DOHH2 (cell line): ENCODE measurements around the gene PMM2.
"Not testable (repeated sequence)": the region's sequence is repeated elsewhere in the genome, so short reads cannot be mapped to it uniquely, and the experiment has no call there.

Source experiments
- H3F3A ChIP-seq: fragments of 200-600 bp; sonication (generic), shearing (Covaris generic); 2 replicates; pipeline ENCODE4 v1.6.0; 2016; ENCODE audit warnings: antibody characterized with exemption, mild to moderate bottlenecking; ENCODE audit not compliant: control insufficient read depth, insufficient read depth
- H3K27ac ChIP-seq: fragments of 200-600 bp; sonication (generic); 2 replicates; pipeline ENCODE4 v1.5.1; 2014; ENCODE audit warnings: low read depth, mild to moderate bottlenecking, low read length, moderate library complexity
- H3K27me3 ChIP-seq: fragments of 200-600 bp; sonication (generic); 2 replicates; pipeline ENCODE4 v1.6.1; 2014; ENCODE audit warnings: mild to moderate bottlenecking, low read length, mixed read lengths; ENCODE audit not compliant: control insufficient read depth
- H3K36me3 ChIP-seq: fragments of 200-600 bp; sonication (generic); 2 replicates; pipeline ENCODE4 v1.6.1; 2014; ENCODE audit warnings: mild to moderate bottlenecking, low read length, moderate library complexity, mixed read lengths; ENCODE audit not compliant: control insufficient read depth
- H3K4me1 ChIP-seq: fragments of 200-600 bp; sonication (generic); 2 replicates; pipeline ENCODE4 v1.6.1; 2014; ENCODE audit warnings: mild to moderate bottlenecking, low read length, mixed read lengths; ENCODE audit not compliant: control insufficient read depth
- H3K4me2 ChIP-seq: fragments of 200-600 bp; sonication (generic); 2 replicates; pipeline ENCODE4 v1.6.0; 2014; ENCODE audit warnings: mild to moderate bottlenecking, low read length, moderate library complexity
- H3K4me3 ChIP-seq: fragments of 200-600 bp; sonication (generic); 2 replicates; pipeline ENCODE4 v1.5.1; 2014; ENCODE audit warnings: mild to moderate bottlenecking, low read length, mixed read lengths
- H3K79me2 ChIP-seq: fragments of 200-600 bp; sonication (generic); 2 replicates; pipeline ENCODE4 v1.6.1; 2014; ENCODE audit warnings: mild to moderate bottlenecking, low read length, mixed read lengths; ENCODE audit not compliant: control insufficient read depth
- H3K9me2 ChIP-seq: fragments of 200-600 bp; sonication (generic); replicated peaks from 2 replicates; pipeline ENCODE4 v1.6.1; 2014; ENCODE audit warnings: mild to moderate bottlenecking, low read length, mixed read lengths; ENCODE audit not compliant: control insufficient read depth
- H3K9me3 ChIP-seq: fragments of 200-600 bp; sonication (generic); 2 replicates; pipeline ENCODE4 v1.6.1; 2014; ENCODE audit warnings: antibody characterized with exemption, low read length, mixed read lengths; ENCODE audit not compliant: control insufficient read depth, insufficient read depth
- H4K20me1 ChIP-seq: fragments of 200-600 bp; sonication (generic); 2 replicates; pipeline ENCODE4 v1.6.0; 2014; ENCODE audit warnings: low read depth, mild to moderate bottlenecking, antibody characterized with exemption, low read length, moderate library complexity; ENCODE audit not compliant: control insufficient read depth, insufficient read depth
- CTCF ChIP-seq: fragments of 200-600 bp; sonication (generic); IDR thresholded peaks from one replicate; pipeline ENCODE4 v1.5.1; 2014; ENCODE audit warnings: antibody characterized with exemption, mild to moderate bottlenecking, low read depth, low read length; ENCODE audit not compliant: poor library complexity, severe bottlenecking
- EZH2phosphoT487 ChIP-seq: fragments of 200-600 bp; sonication (generic); IDR thresholded peaks from 2 replicates; pipeline ENCODE4 v1.6.1; 2017; ENCODE audit warnings: borderline replicate concordance, mild to moderate bottlenecking, antibody characterized with exemption, low read length, moderate library complexity, mixed read lengths

Gene PMM2

GRCh38 chr16:8874388-8874787, 76.7 kb downstream of the PMM2 start:
- no peaks in the 10 kb centered on the region for H3K79me2 ChIP-seq
- no peak overlapping the region for H3K27ac ChIP-seq
- H3K36me3 ChIP-seq, result no peaks in the 10 kb centered on the region
- H3K9me3 ChIP-seq, result no peaks in the 10 kb centered on the region
- H3K4me2 ChIP-seq, result no peak overlapping the region
- H4K20me1 ChIP-seq, result no peaks in the 10 kb centered on the region
- no peak overlapping the region for H3K4me3 ChIP-seq
- H3K27me3 ChIP-seq, result no peaks in the 10 kb centered on the region
- H3F3A ChIP-seq, result peaks cover 12% of the 10 kb centered on the region
- TF ChIP-seq EZH2phosphoT487 (no peak), CTCF (no peak)
- H3K4me1 ChIP-seq, result peaks cover 29% of the 10 kb centered on the region
- no peaks in the 10 kb centered on the region for H3K9me2 ChIP-seq

GRCh38 chr16:8875317-8875716, 77.7 kb downstream of the PMM2 start:
- H3K4me3 ChIP-seq, H3K4me2 ChIP-seq, H3K27me3 ChIP-seq, H3K9me2 ChIP-seq, H3K79me2 ChIP-seq, H4K20me1 ChIP-seq, H3K9me3 ChIP-seq, H3K27ac ChIP-seq, H3K36me3 ChIP-seq: not testable (repeated sequence)
- Histone ChIP-seq H3F3A (peaks cover 12% of the 10 kb centered on the region), H3K4me1 (peaks cover 24% of the 10 kb centered on the region)

GRCh38 chr16:8877894-8878522, 80.4 kb downstream of the PMM2 start:
- TF ChIP-seq CTCF, result no peak
- no peak for TF ChIP-seq EZH2phosphoT487
- Histone ChIP-seq H3K36me3 (no peaks in the 10 kb centered on the region), H3K9me2 (no peaks in the 10 kb centered on the region), H3K27me3 (no peaks in the 10 kb centered on the region), H3K9me3 (no peaks in the 10 kb centered on the region), H4K20me1 (no peaks in the 10 kb centered on the region), H3K27ac (no peak overlapping the region), H3K4me3 (no peak overlapping the region), H3F3A (peaks cover 4% of the 10 kb centered on the region; the same call in 1 of the 2 replicates), H3K4me1 (peaks cover 24% of the 10 kb centered on the region), H3K79me2 (no peaks in the 10 kb centered on the region), H3K4me2 (no peak overlapping the region)

- no peak for TF ChIP-seq EZH2phosphoT487
- Histone ChIP-seq H3K79me2 (no peaks in the 10 kb centered on the region), H3K27ac (no peak overlapping the region), H3K27me3 (no peaks in the 10 kb centered on the region), H3K4me1 (peaks cover 24% of the 10 kb centered on the region), H3F3A (peaks cover under 1% of the 10 kb centered on the region; the same call in 1 of the 2 replicates), H3K36me3 (no peaks in the 10 kb centered on the region), H3K9me3 (no peaks in the 10 kb centered on the region), H4K20me1 (no peaks in the 10 kb centered on the region), H3K4me2 (no peak overlapping the region), H3K9me2 (no peaks in the 10 kb centered on the region), H3K4me3 (no peak overlapping the region)
Measured at GRCh38 chr16:8878523-8878911, 80.9 kb downstream of the PMM2 start.
